HL-60 (cell line): ENCODE results near the gene GRK2.

Experiments
- POLR2AphosphoS5 ChIP-seq: IDR thresholded peaks from 2 replicates; pipeline ENCODE4 v1.6.1; 2012; ENCODE audit warnings: low read depth
- SPI1 ChIP-seq: IDR thresholded peaks from 2 replicates; pipeline ENCODE4 v1.6.1; 2012; ENCODE audit warnings: low read depth, mild to moderate bottlenecking, borderline replicate concordance
- TF ChIP-seq, protein P1 (sequence below): IDR thresholded peaks from one replicate; pipeline ENCODE4 v1.5.1; 2011; ENCODE audit warnings: low read length, control low read depth, inconsistent platforms; ENCODE audit not compliant: insufficient read depth
- TF ChIP-seq, protein P2 (sequence below): IDR thresholded peaks from 2 replicates; pipeline ENCODE4 v1.6.1; 2012; ENCODE audit warnings: low read depth; ENCODE audit not compliant: insufficient replicate concordance

DNA sequence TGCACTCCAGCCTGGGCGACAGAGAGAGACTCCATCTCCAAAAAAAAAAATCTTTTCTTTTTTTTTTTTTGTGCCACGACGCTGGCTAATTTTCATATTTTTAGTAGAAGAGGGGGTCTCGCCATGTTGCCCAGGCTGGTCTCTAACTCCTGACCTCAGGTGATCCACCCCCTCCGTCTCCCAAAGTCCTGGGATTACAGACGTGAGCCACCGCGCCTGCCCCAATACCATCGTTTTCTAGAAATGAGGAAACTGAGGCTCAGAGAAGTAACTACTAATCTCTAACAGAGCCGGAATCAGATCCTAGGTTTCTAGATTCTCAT lies 50.6 kb downstream of the GRK2 start:
- TF ChIP-seq, protein P1, sequence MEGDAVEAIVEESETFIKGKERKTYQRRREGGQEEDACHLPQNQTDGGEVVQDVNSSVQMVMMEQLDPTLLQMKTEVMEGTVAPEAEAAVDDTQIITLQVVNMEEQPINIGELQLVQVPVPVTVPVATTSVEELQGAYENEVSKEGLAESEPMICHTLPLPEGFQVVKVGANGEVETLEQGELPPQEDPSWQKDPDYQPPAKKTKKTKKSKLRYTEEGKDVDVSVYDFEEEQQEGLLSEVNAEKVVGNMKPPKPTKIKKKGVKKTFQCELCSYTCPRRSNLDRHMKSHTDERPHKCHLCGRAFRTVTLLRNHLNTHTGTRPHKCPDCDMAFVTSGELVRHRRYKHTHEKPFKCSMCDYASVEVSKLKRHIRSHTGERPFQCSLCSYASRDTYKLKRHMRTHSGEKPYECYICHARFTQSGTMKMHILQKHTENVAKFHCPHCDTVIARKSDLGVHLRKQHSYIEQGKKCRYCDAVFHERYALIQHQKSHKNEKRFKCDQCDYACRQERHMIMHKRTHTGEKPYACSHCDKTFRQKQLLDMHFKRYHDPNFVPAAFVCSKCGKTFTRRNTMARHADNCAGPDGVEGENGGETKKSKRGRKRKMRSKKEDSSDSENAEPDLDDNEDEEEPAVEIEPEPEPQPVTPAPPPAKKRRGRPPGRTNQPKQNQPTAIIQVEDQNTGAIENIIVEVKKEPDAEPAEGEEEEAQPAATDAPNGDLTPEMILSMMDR, result no peak
- no peak for TF ChIP-seq POLR2AphosphoS5
- TF ChIP-seq, protein P2, sequence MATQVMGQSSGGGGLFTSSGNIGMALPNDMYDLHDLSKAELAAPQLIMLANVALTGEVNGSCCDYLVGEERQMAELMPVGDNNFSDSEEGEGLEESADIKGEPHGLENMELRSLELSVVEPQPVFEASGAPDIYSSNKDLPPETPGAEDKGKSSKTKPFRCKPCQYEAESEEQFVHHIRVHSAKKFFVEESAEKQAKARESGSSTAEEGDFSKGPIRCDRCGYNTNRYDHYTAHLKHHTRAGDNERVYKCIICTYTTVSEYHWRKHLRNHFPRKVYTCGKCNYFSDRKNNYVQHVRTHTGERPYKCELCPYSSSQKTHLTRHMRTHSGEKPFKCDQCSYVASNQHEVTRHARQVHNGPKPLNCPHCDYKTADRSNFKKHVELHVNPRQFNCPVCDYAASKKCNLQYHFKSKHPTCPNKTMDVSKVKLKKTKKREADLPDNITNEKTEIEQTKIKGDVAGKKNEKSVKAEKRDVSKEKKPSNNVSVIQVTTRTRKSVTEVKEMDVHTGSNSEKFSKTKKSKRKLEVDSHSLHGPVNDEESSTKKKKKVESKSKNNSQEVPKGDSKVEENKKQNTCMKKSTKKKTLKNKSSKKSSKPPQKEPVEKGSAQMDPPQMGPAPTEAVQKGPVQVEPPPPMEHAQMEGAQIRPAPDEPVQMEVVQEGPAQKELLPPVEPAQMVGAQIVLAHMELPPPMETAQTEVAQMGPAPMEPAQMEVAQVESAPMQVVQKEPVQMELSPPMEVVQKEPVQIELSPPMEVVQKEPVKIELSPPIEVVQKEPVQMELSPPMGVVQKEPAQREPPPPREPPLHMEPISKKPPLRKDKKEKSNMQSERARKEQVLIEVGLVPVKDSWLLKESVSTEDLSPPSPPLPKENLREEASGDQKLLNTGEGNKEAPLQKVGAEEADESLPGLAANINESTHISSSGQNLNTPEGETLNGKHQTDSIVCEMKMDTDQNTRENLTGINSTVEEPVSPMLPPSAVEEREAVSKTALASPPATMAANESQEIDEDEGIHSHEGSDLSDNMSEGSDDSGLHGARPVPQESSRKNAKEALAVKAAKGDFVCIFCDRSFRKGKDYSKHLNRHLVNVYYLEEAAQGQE, result no peak
- no peak for TF ChIP-seq SPI1
